SK-N-SH treated with all-trans-retinoic acid at 6 μM for 48 hours (cell line): ENCODE data around the gene TFAP2B.

Source experiments
- ATAC-seq: fragments of 200-7000 bp; cut with Tn5 transposase; 3 replicates; pipeline ENCODE4 v1.9.1; 2020; ENCODE audit warnings: mild to moderate bottlenecking, moderate library complexity
- ARNTL ChIP-seq: fragments of 450-650 bp; formaldehyde crosslinking; IDR thresholded peaks from 2 replicates; pipeline ENCODE4 v1.5.0; 2020; ENCODE audit warnings: low read depth, mild to moderate bottlenecking, moderate library complexity, borderline replicate concordance
- CSDC2 ChIP-seq: fragments of 250-450 bp; sonication (Bioruptor Pico); IDR thresholded peaks from 2 replicates; pipeline ENCODE4 v1.5.0; 2020; ENCODE audit warnings: mild to moderate bottlenecking, moderate library complexity
- CSRNP3 ChIP-seq: fragments of 250-450 bp; sonication (Bioruptor Pico); IDR thresholded peaks from 2 replicates; pipeline ENCODE4 v1.5.1; 2021; ENCODE audit warnings: mild to moderate bottlenecking, moderate library complexity
- ESRRG ChIP-seq: fragments of 250-450 bp; sonication (Bioruptor Pico); IDR thresholded peaks from 2 replicates; pipeline ENCODE4 v1.6.1; 2021; ENCODE audit warnings: mild to moderate bottlenecking
- GLIS3 ChIP-seq: fragments of 250-450 bp; sonication (Bioruptor Pico); IDR thresholded peaks from 2 replicates; pipeline ENCODE4 v1.5.0; 2020; ENCODE audit warnings: mild to moderate bottlenecking, moderate library complexity
- OSR1 ChIP-seq: fragments of 250-450 bp; sonication (Bioruptor Pico); IDR thresholded peaks from 2 replicates; pipeline ENCODE4 v1.8.0; 2022; ENCODE audit warnings: moderate library complexity, mild to moderate bottlenecking, inconsistent platforms
- PATZ1 ChIP-seq: fragments of 250-450 bp; sonication (Bioruptor Pico); IDR thresholded peaks from 2 replicates; pipeline ENCODE4 v1.8.0; 2020; ENCODE audit warnings: mild to moderate bottlenecking, moderate library complexity, borderline replicate concordance
- POU6F1 ChIP-seq: fragments of 250-450 bp; sonication (Bioruptor Pico); IDR thresholded peaks from 2 replicates; pipeline ENCODE4 v1.8.0; 2021; ENCODE audit warnings: low read depth, mild to moderate bottlenecking, moderate library complexity, borderline replicate concordance
- PPARA ChIP-seq: fragments of 250-450 bp; sonication (Bioruptor Pico); IDR thresholded peaks from 2 replicates; pipeline ENCODE4 v1.5.0; 2020; ENCODE audit warnings: mild to moderate bottlenecking, borderline replicate concordance
- RARB ChIP-seq: fragments of 250-450 bp; sonication (Bioruptor Pico); IDR thresholded peaks from 2 replicates; pipeline ENCODE4 v1.8.0; 2021; ENCODE audit warnings: mild to moderate bottlenecking, moderate library complexity
- SNAI2 ChIP-seq: fragments of 250-450 bp; sonication (Bioruptor Pico); IDR thresholded peaks from 2 replicates; pipeline ENCODE4 v1.5.0; 2020; ENCODE audit warnings: mild to moderate bottlenecking, moderate library complexity
- TOX ChIP-seq: fragments of 250-450 bp; sonication (Bioruptor Pico); IDR thresholded peaks from 2 replicates; pipeline ENCODE4 v1.8.0; 2021; ENCODE audit warnings: mild to moderate bottlenecking, moderate library complexity, borderline replicate concordance
- TSHZ2 ChIP-seq: fragments of 250-450 bp; sonication (Bioruptor Pico); IDR thresholded peaks from 2 replicates; pipeline ENCODE4 v1.5.0; 2020; ENCODE audit warnings: mild to moderate bottlenecking, moderate library complexity
- ZFP30 ChIP-seq: fragments of 450-650 bp; formaldehyde crosslinking; IDR thresholded peaks from 2 replicates; pipeline ENCODE4 v1.5.0; 2022; ENCODE audit warnings: mild to moderate bottlenecking, moderate library complexity
- ZNF70 ChIP-seq: fragments of 450-650 bp; formaldehyde crosslinking; IDR thresholded peaks from 2 replicates; pipeline ENCODE4 v1.5.0; 2020; ENCODE audit warnings: mild to moderate bottlenecking, moderate library complexity

TFAP2B gene

GRCh38 chr6:50889935-50890334, 71.3 kb downstream of the TFAP2B start (continued):
- TF ChIP-seq PATZ1 (CRISPR knock-in tag) (no peak), OSR1 (CRISPR knock-in tag) (no peak), SNAI2 (no peak), ZFP30 (CRISPR knock-in tag) (no peak), ARNTL (CRISPR knock-in tag) (no peak), CSDC2 (CRISPR knock-in tag) (no peak), RARB (CRISPR knock-in tag) (no peak), ZNF70 (CRISPR knock-in tag) (no peak)

- no peak for ATAC-seq
- TF ChIP-seq PPARA (no peak), TOX (no peak), ESRRG (CRISPR knock-in tag) (no peak)
Measured at GRCh38 chr6:50890579-50890978, 71.9 kb downstream of the TFAP2B start.

- no peak for TF ChIP-seq GLIS3 (CRISPR knock-in tag)
- TF ChIP-seq POU6F1: no peak
- TF ChIP-seq PPARA: no peak
- no peak for TF ChIP-seq RARB (CRISPR knock-in tag)
- TF ChIP-seq CSRNP3 (CRISPR knock-in tag): no peak
- TF ChIP-seq TSHZ2 (CRISPR knock-in tag): no peak
- TF ChIP-seq ZNF70 (CRISPR knock-in tag): no peak
Measured at GRCh38 chr6:50891290-50891689, 72.6 kb downstream of the TFAP2B start.

More at GRCh38 chr6:50891290-50891689, 72.6 kb downstream of the TFAP2B start:
- ATAC-seq: no peak
